GM12891 (cell line): Measurements from ENCODE around the gene MCRIP1.

ENCODE experiments used
- DNase-seq: peaks from one replicate; pipeline ENCODE4 v3.0.0; 2011; ENCODE audit warnings: low spot score; ENCODE audit not compliant: insufficient read length
- FAIRE-seq: peaks from 2 replicates; lab custom pipeline; 2011; peaks lifted over from hg19 to GRCh38; lab: Jason Lieb, UNC
- PAX5 ChIP-seq: IDR thresholded peaks from 2 replicates; pipeline ENCODE4 v1.6.1; 2011; ENCODE audit warnings: low read length, moderate library complexity, mild to moderate bottlenecking; ENCODE audit not compliant: insufficient read depth, severe bottlenecking
- POLR2A ChIP-seq: IDR thresholded peaks from 2 replicates; pipeline ENCODE4 v1.6.1; 2011; ENCODE audit warnings: low read depth, low read length, control low read depth
- POLR2AphosphoS5 ChIP-seq: IDR thresholded peaks from 2 replicates; pipeline ENCODE4 v1.6.1; 2011; ENCODE audit warnings: low read depth, low read length, control low read depth
- POU2F2 ChIP-seq: IDR thresholded peaks from 2 replicates; pipeline ENCODE4 v1.6.1; 2011; ENCODE audit warnings: low read depth, mild to moderate bottlenecking, control low read depth, low read length, moderate library complexity
- SPI1 ChIP-seq: IDR thresholded peaks from 2 replicates; pipeline ENCODE4 v1.6.1; 2011; ENCODE audit warnings: low read depth, low read length, control low read depth
- TAF1 ChIP-seq: IDR thresholded peaks from 2 replicates; pipeline ENCODE4 v1.6.1; 2011; ENCODE audit warnings: low read depth, low read length, control low read depth

MCRIP1 gene

GRCh38 chr17:81863123-81863675, 30.1 kb upstream of the MCRIP1 start:
- DNase-seq, result no peak
- TF ChIP-seq POLR2AphosphoS5 (peak; percentile 39; the same call in 1 of the 2 replicates), TAF1 (no peak)
- no peak for FAIRE-seq

GRCh38 chr17:81860756-81861568, 27.9 kb upstream of the MCRIP1 start:
- peak; percentile 99 for FAIRE-seq
- TF ChIP-seq POLR2A, result peak; percentile 78
- peak; percentile 37; the same call in 1 of the 2 replicates for TF ChIP-seq POU2F2
- TF ChIP-seq TAF1, result peak; percentile 44
- peak; percentile 81 for TF ChIP-seq POLR2AphosphoS5
- TF ChIP-seq SPI1, result no peak
- no peak for TF ChIP-seq PAX5
- DNase-seq, result peak; percentile 99

- FAIRE-seq (no peak), DNase-seq (no peak)
These were observed 27.0 kb upstream of the MCRIP1 start, which contains the start of gene P4HB for GRCh38 chr17:81859906-81860755. Gene P4HB (minus strand): TSS chr17:81860535. CDS start chr17:81860471, 64 bp downstream.

GRCh38 chr17:81858967-81859905, 26.1 kb upstream of the MCRIP1 start:
- FAIRE-seq, result peak; percentile 72
- no peak for DNase-seq

More at GRCh38 chr17:81859906-81860755, 27.0 kb upstream of the MCRIP1 start, which contains the start of gene P4HB:
- TF ChIP-seq TAF1, result peak; percentile 70
- TF ChIP-seq POLR2AphosphoS5, result peak; percentile 94
- peak; percentile 94 for TF ChIP-seq POLR2A
- TF ChIP-seq POU2F2, result no peak; the same call in none of the 2 replicates

GRCh38 chr17:81858170-81858966, 25.3 kb upstream of the MCRIP1 start:
- DNase-seq (no peak), FAIRE-seq (no peak)
- TF ChIP-seq POLR2AphosphoS5 (no peak), POLR2A (peak; percentile 26; the same call in 1 of the 2 replicates)

More at GRCh38 chr17:81858967-81859905, 26.1 kb upstream of the MCRIP1 start:
- no peak for TF ChIP-seq SPI1
- peak; percentile 9; the same call in 1 of the 2 replicates for TF ChIP-seq POLR2A

- no peak for FAIRE-seq
- no peak for DNase-seq
- no peak for TF ChIP-seq POU2F2
- peak; percentile 43; the same call in 1 of the 2 replicates for TF ChIP-seq POLR2A
- no peak for TF ChIP-seq POLR2AphosphoS5
- TF ChIP-seq TAF1, result no peak
- no peak for TF ChIP-seq PAX5
These were observed 22.1 kb upstream of the MCRIP1 start for GRCh38 chr17:81854974-81855774.

GRCh38 chr17:81852237-81852636, 19.1 kb upstream of the MCRIP1 start:
- DNase-seq (no peak), FAIRE-seq (no peak)
- TF ChIP-seq POLR2A (peak; percentile 37; the same call in 1 of the 2 replicates), POLR2AphosphoS5 (no peak; the same call in 1 of the 2 replicates)

GRCh38 chr17:81851423-81851822, 18.3 kb upstream of the MCRIP1 start:
- FAIRE-seq (no peak), DNase-seq (no peak)
- no peak for TF ChIP-seq POLR2A
- no peak for TF ChIP-seq POU2F2
- TF ChIP-seq PAX5, result no peak
- no peak for TF ChIP-seq TAF1
- TF ChIP-seq POLR2AphosphoS5, result no peak
- no peak for TF ChIP-seq SPI1
